GM23248 (cell line): Measurements from ENCODE around the gene ELAPOR2. TPM values are rescaled to one million over a fixed set of nuclear protein-coding genes. Genes with fewer than 3 reads are reported as not detected.

Source experiments
- DNase-seq: peaks from one replicate; pipeline ENCODE4 v3.0.0-alpha.2; 2015
- H2AFZ ChIP-seq: fragments of 200-600 bp; sonication (generic); 2 replicates; pipeline ENCODE4 v1.6.1; 2016; ENCODE audit warnings: antibody characterized with exemption
- H3F3A ChIP-seq: fragments of 200-600 bp; sonication (generic); 2 replicates; pipeline ENCODE4 v1.6.1; 2016; ENCODE audit warnings: mild to moderate bottlenecking, antibody characterized with exemption, mixed run types; ENCODE audit not compliant: insufficient read depth
- H3K27ac ChIP-seq: fragments of 200-600 bp; sonication (generic); 2 replicates; pipeline ENCODE4 v1.5.1; 2016; ENCODE audit warnings: mild to moderate bottlenecking
- H3K27me3 ChIP-seq: fragments of 200-600 bp; sonication (generic); replicated peaks from 2 replicates; pipeline ENCODE4 v1.6.1; 2016; ENCODE audit warnings: mild to moderate bottlenecking; ENCODE audit not compliant: insufficient read depth
- H3K36me3 ChIP-seq: fragments of 200-600 bp; sonication (generic); 2 replicates; pipeline ENCODE4 v1.6.1; 2016; ENCODE audit warnings: low read depth, mild to moderate bottlenecking
- H3K4me1 ChIP-seq: fragments of 200-600 bp; sonication (generic); 2 replicates; pipeline ENCODE4 v1.6.1; 2016; ENCODE audit warnings: mild to moderate bottlenecking; ENCODE audit not compliant: insufficient read depth
- H3K4me2 ChIP-seq: fragments of 200-600 bp; sonication (generic); one replicate; pipeline ENCODE4 v1.6.1; 2016; ENCODE audit warnings: mild to moderate bottlenecking; ENCODE audit not compliant: unreplicated experiment
- H3K4me3 ChIP-seq: fragments of 200-600 bp; sonication (generic); 2 replicates; pipeline ENCODE4 v1.5.1; 2016; ENCODE audit warnings: mild to moderate bottlenecking
- H3K79me2 ChIP-seq: fragments of 200-600 bp; sonication (generic); 2 replicates; pipeline ENCODE4 v1.6.1; 2016; ENCODE audit warnings: mild to moderate bottlenecking; ENCODE audit not compliant: insufficient read depth
- H3K9ac ChIP-seq: fragments of 200-600 bp; sonication (generic); 2 replicates; pipeline ENCODE4 v1.6.1; 2016; ENCODE audit warnings: mild to moderate bottlenecking
- H3K9me2 ChIP-seq: fragments of 200-600 bp; sonication (generic); 2 replicates; pipeline ENCODE4 v1.6.1; 2016; ENCODE audit warnings: mixed run types, mild to moderate bottlenecking, moderate library complexity; ENCODE audit not compliant: insufficient read depth
- H3K9me3 ChIP-seq: fragments of 200-600 bp; sonication (generic); one replicate; pipeline ENCODE4 v1.6.1; 2017; ENCODE audit warnings: low read depth
- H4K20me1 ChIP-seq: fragments of 200-600 bp; sonication (generic); 2 replicates; pipeline ENCODE4 v1.6.0; 2016; ENCODE audit not compliant: insufficient read depth
- EZH2 ChIP-seq: fragments of 200-600 bp; sonication (generic); IDR thresholded peaks from 2 replicates; pipeline ENCODE4 v1.6.1; 2018; ENCODE audit warnings: antibody characterized with exemption, mild to moderate bottlenecking; ENCODE audit not compliant: insufficient read depth, poor library complexity, severe bottlenecking
- EZH2phosphoT487 ChIP-seq: fragments of 200-600 bp; sonication (generic); IDR thresholded peaks from 2 replicates; pipeline ENCODE4 v1.6.1; 2018; ENCODE audit warnings: antibody characterized with exemption, moderate library complexity, mild to moderate bottlenecking, low read depth; ENCODE audit not compliant: insufficient read depth
- WGBS, 2 experiments: methylation state at CpG; one replicate each; pipeline ENCODE4 v1.1.6; 2015 to 2017; ENCODE audit warnings: low lambda C conversion rate in 2 of 2, low coverage in 1 of 2; ENCODE audit errors: missing lambda C conversion rate in 2 of 2; 5-methylcytosine and 5-hydroxymethylcytosine counted together
- in situ Hi-C: fragments of 300-500 bp; cut with MboI; formaldehyde crosslinking; loops from 2 replicates; pipeline ENCODE4 v1.15.0; 2020
- polyA plus RNA-seq: library from polyadenylated mRNA; unstranded; fragments of >200 nt; fragmentation: Nextera tagmentation; extraction: Ambion mirVana; gene quantifications from 2 replicates; pipeline ENCODE4 v1.2.1, GENCODE V29; 2016
- total RNA-seq: library from RNA; depleted of rRNA; stranded (reverse); fragments of >200 nt; shearing (Covaris generic); gene quantifications from 2 replicates; pipeline ENCODE4 v1.2.3, GENCODE V29; 2014; rRNA removed

The ELAPOR2 gene
- total RNA-seq (1.0 and 1.8 TPM in 2 replicates), polyA plus RNA-seq (0.57 and 1.6 TPM in 2 replicates)

- peaks cover 10% of the 10 kb centered on the region for H3K27me3 ChIP-seq
- H3F3A ChIP-seq: no peaks in the 10 kb centered on the region
- WGBS, 2 experiments: 3 to 9% methylated on average over 16 to 39 of the region's 70 CpGs
- in situ Hi-C loops: no loop called here
- H3K4me2 ChIP-seq: peak within 1 kb of the TSS; percentile 80
- no peak within 1 kb of the TSS for H3K27ac ChIP-seq
- H3K9me3 ChIP-seq: no peaks in the 10 kb centered on the region
- H3K9me2 ChIP-seq: no peaks in the 10 kb centered on the region
- TF ChIP-seq EZH2 (no peak), EZH2phosphoT487 (no peak)
- H3K36me3 ChIP-seq: no peaks in the 10 kb centered on the region
- peak within 1 kb of the TSS; percentile 82 for H2AFZ ChIP-seq
- no peaks in the 10 kb centered on the region for H3K4me1 ChIP-seq
- DNase-seq: peak; percentile 77
- no peaks in the 10 kb centered on the region for H3K79me2 ChIP-seq
- H3K9ac ChIP-seq: 0 out of 2 replicates have a peak within 1 kb of the TSS, but pooled peaks have one; percentile 24
- no peaks in the 10 kb centered on the region for H4K20me1 ChIP-seq
- peak within 1 kb of the TSS; percentile 76 for H3K4me3 ChIP-seq
Observed at GRCh38 chr7:87059525-87060287, at the start of gene ELAPOR2. Gene ELAPOR2, minus strand, starts transcription at chr7:87059654. Its CDS starts 141 bp downstream, at chr7:87059513.

DNA sequence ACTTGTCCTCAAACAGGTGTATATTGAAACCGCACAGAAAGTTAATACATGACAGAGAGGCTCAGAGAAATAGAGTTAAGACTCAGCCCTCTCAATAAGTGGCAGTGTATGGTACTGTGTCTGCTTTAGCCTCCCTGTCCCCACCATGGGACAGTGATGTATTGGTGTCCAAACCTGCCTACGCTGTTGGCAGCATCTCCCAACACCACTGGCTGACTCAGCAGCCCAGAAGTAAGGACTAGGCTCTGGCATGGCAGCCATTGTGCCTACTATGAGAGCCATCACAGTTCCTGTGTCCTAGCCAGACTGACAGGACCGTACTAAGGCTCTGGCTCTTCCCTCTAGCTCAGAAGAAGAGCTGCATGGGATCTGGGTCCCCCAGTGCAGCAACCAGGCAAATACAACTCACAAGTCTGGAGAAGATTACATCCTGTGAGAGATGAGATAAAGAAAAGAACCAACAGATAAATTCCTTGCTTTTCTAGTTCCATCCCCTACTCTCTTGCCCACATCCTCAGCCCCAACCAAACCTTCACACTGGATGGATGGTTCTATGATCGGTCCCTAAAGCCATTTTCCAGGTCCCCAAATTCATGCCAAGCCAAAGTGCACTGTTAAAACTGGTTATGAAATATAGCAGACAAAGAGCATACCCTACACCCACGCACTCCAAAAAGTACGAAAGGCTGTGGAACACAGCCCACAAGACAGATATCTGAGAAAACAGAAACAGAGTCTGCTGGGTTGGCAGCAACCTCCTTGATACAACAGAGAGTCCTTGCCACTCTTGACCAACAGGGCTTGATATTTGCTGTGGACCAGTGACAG lies 48.7 kb upstream of the ELAPOR2 start:
- Histone ChIP-seq H3K27ac (no peak overlapping the region), H3K9me2 (no peaks in the 10 kb centered on the region), H3K9ac (no peak overlapping the region), H3K27me3 (no peaks in the 10 kb centered on the region), H3F3A (no peaks in the 10 kb centered on the region), H3K4me2 (no peak overlapping the region), H3K4me1 (no peaks in the 10 kb centered on the region), H4K20me1 (no peaks in the 10 kb centered on the region), H3K79me2 (no peaks in the 10 kb centered on the region), H3K36me3 (no peaks in the 10 kb centered on the region), H2AFZ (no peak overlapping the region), H3K4me3 (no peak overlapping the region), H3K9me3 (no peaks in the 10 kb centered on the region)
- no peak for TF ChIP-seq EZH2
- TF ChIP-seq EZH2phosphoT487: no peak
- DNase-seq: no peak
- WGBS, 2 experiments: 52% methylated on average over 6 of the region's 6 CpGs
- in situ Hi-C loops: no loop called here

GRCh38 chr7:87106974-87107612 lies 47.6 kb upstream of the ELAPOR2 start:
- no peak for DNase-seq
- Histone ChIP-seq H3K9ac (no peak overlapping the region), H3K9me2 (no peaks in the 10 kb centered on the region), H3K27me3 (no peaks in the 10 kb centered on the region), H3K36me3 (no peaks in the 10 kb centered on the region), H3K4me2 (no peak overlapping the region), H3F3A (no peaks in the 10 kb centered on the region), H3K4me3 (no peak overlapping the region), H4K20me1 (no peaks in the 10 kb centered on the region), H3K9me3 (no peaks in the 10 kb centered on the region), H3K79me2 (no peaks in the 10 kb centered on the region), H3K4me1 (no peaks in the 10 kb centered on the region), H2AFZ (no peak overlapping the region), H3K27ac (no peak overlapping the region)
- WGBS, 2 experiments: 29 to 36% methylated on average over 4 of the region's 4 CpGs
- in situ Hi-C loops: no loop called here
- TF ChIP-seq EZH2: no peak
- no peak for TF ChIP-seq EZH2phosphoT487

GRCh38 chr7:87105401-87105800 lies 45.9 kb upstream of the ELAPOR2 start:
- Histone ChIP-seq H3K4me2 (no peak overlapping the region), H3K79me2 (no peaks in the 10 kb centered on the region), H3K27me3 (no peaks in the 10 kb centered on the region), H3K4me1 (no peaks in the 10 kb centered on the region), H3F3A (no peaks in the 10 kb centered on the region), H2AFZ (no peak overlapping the region), H3K36me3 (no peaks in the 10 kb centered on the region), H3K27ac (no peak overlapping the region), H3K9ac (no peak overlapping the region), H4K20me1 (no peaks in the 10 kb centered on the region), H3K4me3 (no peak overlapping the region), H3K9me3 (no peaks in the 10 kb centered on the region), H3K9me2 (no peaks in the 10 kb centered on the region)
- in situ Hi-C loops: no loop called here
- no peak for DNase-seq
- WGBS, 2 experiments: 0 to 26% methylated on average over 1 of the region's 1 CpG
- TF ChIP-seq EZH2: no peak
- no peak for TF ChIP-seq EZH2phosphoT487
